ENCODE measurements around the gene BCL11A.

DNA sequence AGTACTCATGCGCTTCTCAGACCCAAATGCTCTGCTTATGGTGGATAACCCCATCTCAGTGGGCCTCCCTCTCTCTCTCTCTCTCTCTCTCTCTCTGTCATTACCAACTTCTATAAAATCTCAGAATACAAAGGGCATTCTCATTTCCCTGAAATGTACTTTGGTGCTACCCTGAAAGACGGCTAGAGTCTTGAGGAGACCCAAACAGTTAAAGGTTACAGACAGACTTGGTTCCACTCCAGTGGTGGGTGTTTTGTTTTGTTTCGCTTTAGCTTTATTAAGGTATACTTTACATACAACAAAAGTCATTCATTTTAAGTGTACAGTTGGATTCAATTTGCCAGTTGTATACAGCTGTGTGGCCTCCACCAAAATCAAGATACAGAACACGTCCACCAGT is 60.9 kb downstream of the BCL11A start:
- no peak for TF ChIP-seq POLR2A (IDR thresholded peaks at IDR 0.05)
- TF ChIP-seq, protein P1, sequence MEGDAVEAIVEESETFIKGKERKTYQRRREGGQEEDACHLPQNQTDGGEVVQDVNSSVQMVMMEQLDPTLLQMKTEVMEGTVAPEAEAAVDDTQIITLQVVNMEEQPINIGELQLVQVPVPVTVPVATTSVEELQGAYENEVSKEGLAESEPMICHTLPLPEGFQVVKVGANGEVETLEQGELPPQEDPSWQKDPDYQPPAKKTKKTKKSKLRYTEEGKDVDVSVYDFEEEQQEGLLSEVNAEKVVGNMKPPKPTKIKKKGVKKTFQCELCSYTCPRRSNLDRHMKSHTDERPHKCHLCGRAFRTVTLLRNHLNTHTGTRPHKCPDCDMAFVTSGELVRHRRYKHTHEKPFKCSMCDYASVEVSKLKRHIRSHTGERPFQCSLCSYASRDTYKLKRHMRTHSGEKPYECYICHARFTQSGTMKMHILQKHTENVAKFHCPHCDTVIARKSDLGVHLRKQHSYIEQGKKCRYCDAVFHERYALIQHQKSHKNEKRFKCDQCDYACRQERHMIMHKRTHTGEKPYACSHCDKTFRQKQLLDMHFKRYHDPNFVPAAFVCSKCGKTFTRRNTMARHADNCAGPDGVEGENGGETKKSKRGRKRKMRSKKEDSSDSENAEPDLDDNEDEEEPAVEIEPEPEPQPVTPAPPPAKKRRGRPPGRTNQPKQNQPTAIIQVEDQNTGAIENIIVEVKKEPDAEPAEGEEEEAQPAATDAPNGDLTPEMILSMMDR (IDR thresholded peaks at IDR 0.05) = no peak
- TF ChIP-seq POLR2AphosphoS5 (IDR thresholded peaks at IDR 0.05) = no peak
